ENCODE measurements around the gene CEP162. TPM values are rescaled to one million over a fixed set of nuclear protein-coding genes. Genes with fewer than 3 reads are reported as not detected.

The CEP162 gene
- total RNA-seq, 4 donors from 2014 or later = 3.6 to 7.1 (median 5.2) TPM

DNA sequence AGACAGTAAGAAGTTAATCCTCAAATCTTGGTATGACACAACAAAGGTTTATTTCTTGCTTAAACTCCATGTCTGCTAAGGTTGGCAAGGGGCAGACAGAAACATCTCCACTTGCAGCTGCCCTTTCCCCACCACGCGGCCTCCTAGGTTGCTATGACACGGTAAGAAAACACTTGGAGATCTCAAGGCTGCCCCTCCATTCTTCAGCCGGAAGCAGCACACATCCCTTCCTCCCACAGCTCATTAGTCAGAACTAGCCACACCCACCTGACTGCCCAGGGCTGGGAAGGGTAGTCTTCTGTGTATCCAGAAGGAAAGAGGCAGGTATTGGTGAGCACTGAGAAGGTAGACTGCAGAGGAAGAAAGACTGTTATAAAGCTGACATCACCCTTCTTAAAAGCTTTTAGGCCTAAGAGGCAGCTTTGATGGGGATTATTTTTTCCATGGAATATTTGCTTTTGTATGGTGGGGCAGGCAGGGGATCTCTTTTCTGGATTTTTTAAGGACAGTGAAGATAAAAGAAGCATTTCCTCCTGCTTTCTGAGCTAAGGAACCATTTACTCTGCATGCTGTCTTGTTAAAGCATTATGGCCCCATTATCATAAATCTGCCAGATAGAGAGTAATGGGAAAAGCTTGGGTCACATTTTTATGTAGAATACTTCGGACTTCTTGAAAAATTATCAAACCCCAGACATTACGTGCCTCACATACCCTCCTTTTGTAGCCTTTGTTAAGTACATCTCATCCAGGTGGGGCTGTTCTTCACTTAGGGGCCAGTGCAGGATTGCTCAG lies 152.3 kb downstream of the CEP162 start:
- intact Hi-C loops (cut with DNase I; ENCODE audit: low total_unique reads) = no loop called here
- no peak for DNase-seq (ENCODE audit: low spot score in 2 of 2)
- TF ChIP-seq, protein P1, sequence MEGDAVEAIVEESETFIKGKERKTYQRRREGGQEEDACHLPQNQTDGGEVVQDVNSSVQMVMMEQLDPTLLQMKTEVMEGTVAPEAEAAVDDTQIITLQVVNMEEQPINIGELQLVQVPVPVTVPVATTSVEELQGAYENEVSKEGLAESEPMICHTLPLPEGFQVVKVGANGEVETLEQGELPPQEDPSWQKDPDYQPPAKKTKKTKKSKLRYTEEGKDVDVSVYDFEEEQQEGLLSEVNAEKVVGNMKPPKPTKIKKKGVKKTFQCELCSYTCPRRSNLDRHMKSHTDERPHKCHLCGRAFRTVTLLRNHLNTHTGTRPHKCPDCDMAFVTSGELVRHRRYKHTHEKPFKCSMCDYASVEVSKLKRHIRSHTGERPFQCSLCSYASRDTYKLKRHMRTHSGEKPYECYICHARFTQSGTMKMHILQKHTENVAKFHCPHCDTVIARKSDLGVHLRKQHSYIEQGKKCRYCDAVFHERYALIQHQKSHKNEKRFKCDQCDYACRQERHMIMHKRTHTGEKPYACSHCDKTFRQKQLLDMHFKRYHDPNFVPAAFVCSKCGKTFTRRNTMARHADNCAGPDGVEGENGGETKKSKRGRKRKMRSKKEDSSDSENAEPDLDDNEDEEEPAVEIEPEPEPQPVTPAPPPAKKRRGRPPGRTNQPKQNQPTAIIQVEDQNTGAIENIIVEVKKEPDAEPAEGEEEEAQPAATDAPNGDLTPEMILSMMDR (IDR thresholded peaks at IDR 0.05) = no peak
- no peak for TF ChIP-seq POLR2A (IDR thresholded peaks at IDR 0.05)
- WGBS, 2 donors = 52 to 58% methylated on average over 6 of the region's 6 CpGs
- no peak overlapping the region for H3K4me3 ChIP-seq (ENCODE audit: low read depth, poor library complexity, severe bottlenecking)

Other genes starting within 250 kb of the CEP162 start
- gene MRAP2, start 193.9 kb downstream of the CEP162 start, total RNA-seq = 1 to 10 TPM; 2.6 to 4.1 (median 2.9) TPM

All from lower leg skin (tissue), 4 donors.